Stimulated activated CD4-positive, alpha-beta T cell treated with anti-CD3 and anti-CD28 coated beads, Interleukin-1b, Interleukin-23, amount 100 ng/mL, for 24 hours (primary cell): ENCODE measurements around the gene RACGAP1.
"Not testable (repeated sequence)": the region's sequence is repeated elsewhere in the genome, so short reads cannot be mapped to it uniquely, and the experiment has no call there.

Experiments
- DNase-seq, 4 experiments: peaks; one replicate each; pipeline ENCODE4 v3.0.0-alpha.2; 2020; ENCODE audit warnings: low read depth in 4 of 4, low spot score in 1 of 4

RACGAP1 gene

GRCh38 chr12:50032515-50032853 is 7.2 kb upstream of the RACGAP1 start:
- no peak for DNase-seq

- not testable (repeated sequence) for DNase-seq
Measured at GRCh38 chr12:50030449-50030848, 5.2 kb upstream of the RACGAP1 start.

- DNase-seq, result no peak
Measured at GRCh38 chr12:50026691-50027090, 1.4 kb upstream of the RACGAP1 start.

- no peak for DNase-seq
Measured at GRCh38 chr12:50024805-50025186, 498 bp downstream of the RACGAP1 start.

GRCh38 chr12:50024227-50024626 is 1.1 kb downstream of the RACGAP1 start:
- DNase-seq, result no peak

GRCh38 chr12:50022903-50023302 is 2.4 kb downstream of the RACGAP1 start:
- no peak for DNase-seq

- DNase-seq, result no peak
Measured at GRCh38 chr12:50021031-50021430, 4.3 kb downstream of the RACGAP1 start.

GRCh38 chr12:50019524-50019923 is 5.8 kb downstream of the RACGAP1 start:
- no peak for DNase-seq

- no peak for DNase-seq
Measured at GRCh38 chr12:50018968-50019367, 6.3 kb downstream of the RACGAP1 start.

GRCh38 chr12:50018154-50018553 is 7.1 kb downstream of the RACGAP1 start:
- DNase-seq, result no peak

GRCh38 chr12:50017641-50018040 is 7.7 kb downstream of the RACGAP1 start:
- DNase-seq, result no peak

- no peak for DNase-seq
Measured at GRCh38 chr12:50016501-50017475, 8.5 kb downstream of the RACGAP1 start.

- no peak for DNase-seq
Measured at GRCh38 chr12:50014342-50014741, 11.0 kb downstream of the RACGAP1 start.

GRCh38 chr12:50013361-50014147 is 11.7 kb downstream of the RACGAP1 start:
- DNase-seq, result no peak

GRCh38 chr12:50006754-50007442 is 18.4 kb downstream of the RACGAP1 start:
- DNase-seq, result no peak

- DNase-seq, result no peak
Measured at GRCh38 chr12:50006280-50006679, 19.0 kb downstream of the RACGAP1 start.

- DNase-seq, result no peak
Measured at GRCh38 chr12:50005175-50005574, 20.1 kb downstream of the RACGAP1 start.

GRCh38 chr12:50004696-50005095 is 20.6 kb downstream of the RACGAP1 start:
- no peak for DNase-seq

GRCh38 chr12:50003595-50003994 is 21.7 kb downstream of the RACGAP1 start:
- DNase-seq, result no peak

- no peak for DNase-seq
Measured at GRCh38 chr12:49998453-49998852, 26.8 kb downstream of the RACGAP1 start.

GRCh38 chr12:49990273-49990672 is 35.0 kb downstream of the RACGAP1 start:
- no peak for DNase-seq

GRCh38 chr12:49989400-49989799 is 35.9 kb downstream of the RACGAP1 start:
- not testable (repeated sequence) for DNase-seq
